Measurements from ENCODE around the gene ALK.

DNA sequence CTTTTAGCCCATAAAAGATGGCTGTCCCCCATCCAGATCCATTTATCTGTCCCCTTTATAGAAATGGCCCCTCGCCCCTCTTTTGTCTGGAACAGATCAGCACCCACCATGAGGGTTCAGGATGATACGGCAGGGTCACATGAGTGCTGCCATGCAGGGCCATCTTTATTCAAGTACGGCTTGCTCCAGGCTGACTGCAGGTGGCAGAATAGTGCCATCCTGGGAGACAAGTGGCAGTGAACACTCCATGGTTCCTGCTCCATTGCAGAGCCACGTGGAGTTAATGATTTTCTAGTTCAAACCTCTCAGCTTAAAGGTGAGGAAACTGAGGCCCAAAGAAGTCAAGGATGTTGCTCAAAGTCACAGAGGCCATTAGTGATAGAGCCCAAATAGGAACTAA lies 625.5 kb downstream of the ALK start:
- TF ChIP-seq, protein P1, sequence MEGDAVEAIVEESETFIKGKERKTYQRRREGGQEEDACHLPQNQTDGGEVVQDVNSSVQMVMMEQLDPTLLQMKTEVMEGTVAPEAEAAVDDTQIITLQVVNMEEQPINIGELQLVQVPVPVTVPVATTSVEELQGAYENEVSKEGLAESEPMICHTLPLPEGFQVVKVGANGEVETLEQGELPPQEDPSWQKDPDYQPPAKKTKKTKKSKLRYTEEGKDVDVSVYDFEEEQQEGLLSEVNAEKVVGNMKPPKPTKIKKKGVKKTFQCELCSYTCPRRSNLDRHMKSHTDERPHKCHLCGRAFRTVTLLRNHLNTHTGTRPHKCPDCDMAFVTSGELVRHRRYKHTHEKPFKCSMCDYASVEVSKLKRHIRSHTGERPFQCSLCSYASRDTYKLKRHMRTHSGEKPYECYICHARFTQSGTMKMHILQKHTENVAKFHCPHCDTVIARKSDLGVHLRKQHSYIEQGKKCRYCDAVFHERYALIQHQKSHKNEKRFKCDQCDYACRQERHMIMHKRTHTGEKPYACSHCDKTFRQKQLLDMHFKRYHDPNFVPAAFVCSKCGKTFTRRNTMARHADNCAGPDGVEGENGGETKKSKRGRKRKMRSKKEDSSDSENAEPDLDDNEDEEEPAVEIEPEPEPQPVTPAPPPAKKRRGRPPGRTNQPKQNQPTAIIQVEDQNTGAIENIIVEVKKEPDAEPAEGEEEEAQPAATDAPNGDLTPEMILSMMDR (IDR thresholded peaks at IDR 0.05; ENCODE audit: low read length): peak; percentile 13; the same call in 1 of the 2 replicates
- no peak for TF ChIP-seq EZH2 (IDR thresholded peaks at IDR 0.05; ENCODE audit: borderline replicate concordance, low read length)
